H9 (cell line): Measurements from ENCODE around the gene MLLT3. TPM values are rescaled to one million over a fixed set of nuclear protein-coding genes. Genes with fewer than 3 reads are reported as not detected.

Experiments
- DNase-seq: peaks from one replicate; pipeline ENCODE4 v3.0.0-alpha.2; 2017
- H2AFZ ChIP-seq: one replicate; pipeline ENCODE4 v1.6.1; 2013; ENCODE audit warnings: mild to moderate bottlenecking, low read length, control low read depth, moderate library complexity
- H2AK5ac ChIP-seq: 2 replicates; pipeline ENCODE4 v1.6.1; 2013; ENCODE audit warnings: low read length, control low read depth, mixed read lengths; ENCODE audit not compliant: insufficient read length
- H2BK120ac ChIP-seq: one replicate; pipeline ENCODE4 v1.6.1; 2013; ENCODE audit warnings: low read depth, mild to moderate bottlenecking, low read length, control low read depth, inconsistent platforms; ENCODE audit not compliant: poor library complexity, severe bottlenecking
- H2BK12ac ChIP-seq: 2 replicates; pipeline ENCODE4 v1.6.1; 2013; ENCODE audit warnings: low read length, control low read depth, mixed read lengths, low read depth; ENCODE audit not compliant: insufficient read length
- H2BK15ac ChIP-seq: 2 replicates; pipeline ENCODE4 v1.6.1; 2013; ENCODE audit warnings: low read depth, low read length, control low read depth
- H2BK20ac ChIP-seq: one replicate; pipeline ENCODE4 v1.6.1; 2013; ENCODE audit warnings: low read depth, mild to moderate bottlenecking, low read length, control low read depth, inconsistent platforms; ENCODE audit not compliant: poor library complexity, severe bottlenecking
- H2BK5ac ChIP-seq: 2 replicates; pipeline ENCODE4 v1.6.1; 2013; ENCODE audit warnings: low read length, control low read depth, mixed read lengths; ENCODE audit not compliant: insufficient read length
- H3K14ac ChIP-seq: 2 replicates; pipeline ENCODE4 v1.6.1; 2013; ENCODE audit warnings: low read length, control low read depth; ENCODE audit not compliant: insufficient read depth
- H3K18ac ChIP-seq: 2 replicates; pipeline ENCODE4 v1.6.1; 2013; ENCODE audit warnings: low read depth, mild to moderate bottlenecking, mixed read lengths, low read length, control low read depth; ENCODE audit not compliant: insufficient read length
- H3K23ac ChIP-seq: 2 replicates; pipeline ENCODE4 v1.6.1; 2013; ENCODE audit warnings: low read length, control low read depth, mixed read lengths, low read depth; ENCODE audit not compliant: insufficient read length
- H3K23me2 ChIP-seq: 2 replicates; pipeline ENCODE4 v1.6.1; 2013; ENCODE audit warnings: low read depth, mild to moderate bottlenecking, mixed read lengths, low read length, control low read depth; ENCODE audit not compliant: insufficient read length, poor library complexity, severe bottlenecking
- H3K27ac ChIP-seq: 2 replicates; pipeline ENCODE4 v1.5.1; 2013; ENCODE audit warnings: low read length, control low read depth, mixed read lengths, low read depth; ENCODE audit not compliant: insufficient read length
- H3K27me3 ChIP-seq: 2 replicates; pipeline ENCODE4 v1.6.1; 2013; ENCODE audit warnings: low read length, control low read depth, inconsistent platforms; ENCODE audit not compliant: insufficient read depth
- H3K4ac ChIP-seq: 2 replicates; pipeline ENCODE4 v1.6.1; 2013; ENCODE audit warnings: low read depth, mild to moderate bottlenecking, control low read depth, inconsistent platforms, low read length, moderate library complexity
- H3K4me1 ChIP-seq: 2 replicates; pipeline ENCODE4 v1.6.1; 2013; ENCODE audit warnings: low read length, control low read depth, inconsistent platforms; ENCODE audit not compliant: insufficient read depth
- H3K4me2 ChIP-seq: 2 replicates; pipeline ENCODE4 v1.6.1; 2013; ENCODE audit warnings: low read length, control low read depth, mixed read lengths; ENCODE audit not compliant: insufficient read length, insufficient read depth
- H3K56ac ChIP-seq: 2 replicates; pipeline ENCODE4 v1.6.1; 2013; ENCODE audit warnings: low read depth, mild to moderate bottlenecking, mixed read lengths, low read length, control low read depth; ENCODE audit not compliant: insufficient read length
- H3K79me1 ChIP-seq: 2 replicates; pipeline ENCODE4 v1.6.1; 2013; ENCODE audit warnings: low read depth, mild to moderate bottlenecking, moderate library complexity, low read length, control low read depth, inconsistent platforms; ENCODE audit not compliant: insufficient read depth, poor library complexity, severe bottlenecking
- H3K79me2 ChIP-seq: 2 replicates; pipeline ENCODE4 v1.6.1; 2013; ENCODE audit warnings: low read length, control low read depth, inconsistent platforms; ENCODE audit not compliant: insufficient read depth
- H3K9ac ChIP-seq: 2 replicates; pipeline ENCODE4 v1.6.1; 2013; ENCODE audit warnings: low read length, control low read depth, mixed read lengths; ENCODE audit not compliant: insufficient read length; ENCODE audit errors: extremely low read depth
- H3K9me3 ChIP-seq: one replicate; pipeline ENCODE4 v1.6.1; 2013; ENCODE audit warnings: low read depth, low read length, inconsistent platforms; ENCODE audit not compliant: control insufficient read depth
- H3T11ph ChIP-seq: one replicate; pipeline ENCODE4 v1.6.1; 2013; ENCODE audit warnings: mild to moderate bottlenecking, low read length, control low read depth, inconsistent platforms
- H4K20me1 ChIP-seq: one replicate; pipeline ENCODE4 v1.6.1; 2013; ENCODE audit not compliant: control insufficient read depth, insufficient read length, insufficient read depth
- H4K5ac ChIP-seq: 2 replicates; pipeline ENCODE4 v1.6.1; 2013; ENCODE audit warnings: low read depth, mild to moderate bottlenecking, mixed read lengths, low read length, control low read depth; ENCODE audit not compliant: insufficient read length
- H4K8ac ChIP-seq: replicated peaks from 2 replicates; pipeline ENCODE4 v1.6.1; 2013; ENCODE audit warnings: low read length, control low read depth, mixed read lengths, low read depth; ENCODE audit not compliant: insufficient read length
- H4K91ac ChIP-seq: 2 replicates; pipeline ENCODE4 v1.6.1; 2013; ENCODE audit warnings: low read depth, mild to moderate bottlenecking, moderate library complexity, mixed read lengths, low read length, control low read depth; ENCODE audit not compliant: insufficient read length
- H3K27ac Mint-ChIP-seq, 3 experiments: 2 replicates in 2 of 3; 3 replicates in 1 of 3; pipeline ENCODE4 v1.8.0; 2020 to 2021; ENCODE audit warnings: mixed read lengths in 3 of 3, mild to moderate bottlenecking in 1 of 3, moderate library complexity in 1 of 3
- H3K27me3 Mint-ChIP-seq: 2 replicates; pipeline ENCODE4 v1.8.0; 2021; ENCODE audit warnings: low read depth, mild to moderate bottlenecking, moderate library complexity, mixed read lengths
- H3K36me3 Mint-ChIP-seq, 3 experiments: 2 replicates in 2 of 3; 3 replicates in 1 of 3; pipeline ENCODE4 v1.8.0; 2020 to 2021; ENCODE audit warnings: low read depth in 3 of 3, mixed read lengths in 3 of 3; ENCODE audit not compliant: insufficient read depth in 1 of 3
- H3K4me1 Mint-ChIP-seq, 2 experiments: 2 replicates each; pipeline ENCODE4 v1.8.0; 2020; ENCODE audit warnings: mixed read lengths in 2 of 2
- H3K4me3 Mint-ChIP-seq, 2 experiments: 2 replicates in 1 of 2; 3 replicates in 1 of 2; pipeline ENCODE4 v1.8.0; 2020 to 2021; ENCODE audit warnings: mild to moderate bottlenecking in 2 of 2, mixed read lengths in 2 of 2, moderate library complexity in 1 of 2
- H3K9me3 Mint-ChIP-seq, 2 experiments: 2 replicates in 1 of 2; 3 replicates in 1 of 2; pipeline ENCODE4 v1.8.0; 2020; ENCODE audit warnings: mild to moderate bottlenecking in 2 of 2, mixed read lengths in 2 of 2, moderate library complexity in 1 of 2
- CTCF ChIP-seq: fragments of 200-600 bp; sonication (generic); conservative IDR thresholded peaks from 3 replicates; pipeline ENCODE4 v1.8.0; 2021; ENCODE audit warnings: antibody characterized with exemption, mild to moderate bottlenecking
- WGBS: extraction: QIAGEN DNeasy Blood & Tissue Kit; methylation state at CpG from one replicate; pipeline ENCODE4 v1.1.7; 2013; ENCODE audit warnings: missing lambda C conversion rate, low lambda C conversion rate, mixed read lengths; ENCODE audit not compliant: insufficient read length; ENCODE audit errors: extremely low coverage; 5-methylcytosine and 5-hydroxymethylcytosine counted together
- total RNA-seq: library from RNA; stranded (reverse); gene quantifications from 2 replicates; pipeline ENCODE4 v1.2.1, GENCODE V29; 2021

The MLLT3 gene
- total RNA-seq, 1 experiment from 2014 or later, result 3.9 TPM

GRCh38 chr9:20446248-20446647 is 176.1 kb downstream of the MLLT3 start:
- Histone ChIP-seq H3K4me2 (no peak overlapping the region), H3K14ac (no peak overlapping the region), H3K4ac (no peak overlapping the region), H3K79me2 (no peaks in the 10 kb centered on the region), H2BK20ac (no peak overlapping the region), H3K27ac (no peak overlapping the region), H4K91ac (no peak overlapping the region), H3K27me3 (no peaks in the 10 kb centered on the region), H3K23me2 (no peaks in the 10 kb centered on the region), H3K18ac (no peak overlapping the region), H2AFZ (no peak overlapping the region), H2BK12ac (no peak overlapping the region), H4K20me1 (no peaks in the 10 kb centered on the region), H3K9ac (no peak overlapping the region), H2BK15ac (no peak overlapping the region), H3K56ac (no peak overlapping the region), H3K23ac (no peak overlapping the region), H3K4me1 (no peaks in the 10 kb centered on the region), H2BK120ac (no peak overlapping the region), H3K9me3 (no peaks in the 10 kb centered on the region), H2BK5ac (no peak overlapping the region), H4K8ac (no peak overlapping the region), H3K79me1 (no peaks in the 10 kb centered on the region), H2AK5ac (no peak overlapping the region), H3T11ph (no peak overlapping the region), H4K5ac (no peak overlapping the region)
- no peak for TF ChIP-seq CTCF
- H3K4me1 Mint-ChIP-seq, result peaks cover 3 to 9% of the 10 kb centered on the region in 2 experiments; a peak in 3 of 4 replicates
- no peaks in the 10 kb centered on the region for H3K27me3 Mint-ChIP-seq
- no peaks in the 10 kb centered on the region for H3K9me3 Mint-ChIP-seq
- WGBS, result no CpG with 5 or more reads among the region's 5 CpGs
- H3K36me3 Mint-ChIP-seq, result no peaks in the 10 kb centered on the region
- H3K4me3 Mint-ChIP-seq, result no peak overlapping the region
- H3K27ac Mint-ChIP-seq, result no peak overlapping the region
- no peak for DNase-seq
